ENCODE measurements around the gene NEK11. TPM values are rescaled to one million over a fixed set of nuclear protein-coding genes. Genes with fewer than 3 reads are reported as not detected.
A peak's percentile ranks its signal among the peaks of the same experiment; 100 is the strongest.

The NEK11 gene
- total RNA-seq, 1 donor from 2014 or later, result 9.6 TPM

DNA sequence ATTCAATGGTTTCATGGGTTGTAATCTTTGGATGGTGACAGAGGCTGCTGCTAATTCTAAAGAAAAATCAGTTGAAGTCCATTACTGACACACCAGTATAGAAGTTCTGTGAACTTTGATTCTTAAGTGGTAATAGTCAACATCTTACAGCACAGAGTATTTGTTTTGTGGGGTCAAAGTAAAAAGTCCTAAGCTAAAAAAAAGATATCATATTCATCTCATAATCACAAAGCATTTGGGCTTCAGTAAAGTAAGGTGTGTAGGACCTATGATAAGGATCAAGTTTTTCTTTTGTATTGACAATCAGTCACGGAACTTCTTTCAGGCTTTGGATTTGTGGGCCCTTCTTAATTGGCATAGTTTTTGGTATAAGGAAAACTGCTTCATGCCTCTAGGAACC, 1.1 kb upstream of the NEK11 start:
- no peak for DNase-seq (ENCODE audit: low spot score)
- Mint-ChIP-seq H3K4me1 (ENCODE audit: unreplicated experiment) (peaks cover 15% of the 10 kb centered on the region), H3K27ac (ENCODE audit: unreplicated experiment) (peak overlapping the region; percentile 96)

GRCh38 chr3:131028844-131029243, 2.2 kb downstream of the NEK11 start:
- H3K4me3 Mint-ChIP-seq (ENCODE audit: unreplicated experiment), result no peak overlapping the region
- no peak overlapping the region for H3K27ac Mint-ChIP-seq (ENCODE audit: unreplicated experiment)
- no peaks in the 10 kb centered on the region for H3K9me3 Mint-ChIP-seq (ENCODE audit: unreplicated experiment)
- peaks cover 12% of the 10 kb centered on the region for H3K4me1 Mint-ChIP-seq (ENCODE audit: unreplicated experiment)
- no peaks in the 10 kb centered on the region for H3K36me3 Mint-ChIP-seq (ENCODE audit: low read depth, unreplicated experiment)
- DNase-seq (ENCODE audit: low spot score), result no peak
- H3K27me3 Mint-ChIP-seq (ENCODE audit: unreplicated experiment), result peaks cover 5% of the 10 kb centered on the region
- TF ChIP-seq, protein P1, sequence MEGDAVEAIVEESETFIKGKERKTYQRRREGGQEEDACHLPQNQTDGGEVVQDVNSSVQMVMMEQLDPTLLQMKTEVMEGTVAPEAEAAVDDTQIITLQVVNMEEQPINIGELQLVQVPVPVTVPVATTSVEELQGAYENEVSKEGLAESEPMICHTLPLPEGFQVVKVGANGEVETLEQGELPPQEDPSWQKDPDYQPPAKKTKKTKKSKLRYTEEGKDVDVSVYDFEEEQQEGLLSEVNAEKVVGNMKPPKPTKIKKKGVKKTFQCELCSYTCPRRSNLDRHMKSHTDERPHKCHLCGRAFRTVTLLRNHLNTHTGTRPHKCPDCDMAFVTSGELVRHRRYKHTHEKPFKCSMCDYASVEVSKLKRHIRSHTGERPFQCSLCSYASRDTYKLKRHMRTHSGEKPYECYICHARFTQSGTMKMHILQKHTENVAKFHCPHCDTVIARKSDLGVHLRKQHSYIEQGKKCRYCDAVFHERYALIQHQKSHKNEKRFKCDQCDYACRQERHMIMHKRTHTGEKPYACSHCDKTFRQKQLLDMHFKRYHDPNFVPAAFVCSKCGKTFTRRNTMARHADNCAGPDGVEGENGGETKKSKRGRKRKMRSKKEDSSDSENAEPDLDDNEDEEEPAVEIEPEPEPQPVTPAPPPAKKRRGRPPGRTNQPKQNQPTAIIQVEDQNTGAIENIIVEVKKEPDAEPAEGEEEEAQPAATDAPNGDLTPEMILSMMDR (IDR thresholded peaks at IDR 0.05; ENCODE audit: unreplicated experiment), result no peak

More for the DNA sequence above, 1.1 kb upstream of the NEK11 start:
- peaks cover 6% of the 10 kb centered on the region for H3K27me3 Mint-ChIP-seq (ENCODE audit: unreplicated experiment)
- peaks cover 3% of the 10 kb centered on the region for H3K36me3 Mint-ChIP-seq (ENCODE audit: low read depth, unreplicated experiment)
- no peaks in the 10 kb centered on the region for H3K9me3 Mint-ChIP-seq (ENCODE audit: unreplicated experiment)
- TF ChIP-seq, protein P1 (IDR thresholded peaks at IDR 0.05; ENCODE audit: unreplicated experiment), result no peak
- H3K4me3 Mint-ChIP-seq (ENCODE audit: unreplicated experiment), result peak overlapping the region; percentile 86

DNA sequence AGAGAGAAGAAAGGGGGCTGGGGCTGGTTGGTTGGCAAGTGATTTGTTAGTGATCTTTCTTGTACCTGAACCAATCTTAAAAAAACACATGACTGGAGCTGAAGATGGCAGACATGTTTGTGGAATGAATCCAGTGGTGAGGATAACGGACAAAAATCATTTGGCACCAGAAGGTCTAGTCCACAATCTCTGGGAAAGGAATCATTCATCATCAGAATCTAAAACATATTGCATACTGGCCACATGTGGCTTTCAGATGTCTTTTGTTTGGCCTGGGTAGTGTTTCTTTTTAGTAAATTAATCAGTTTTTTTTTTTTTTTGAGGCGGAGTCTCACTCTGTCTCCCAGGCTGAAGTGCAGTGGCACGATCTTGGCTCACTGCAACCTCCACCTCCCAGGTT, 5.0 kb downstream of the NEK11 start:
- Mint-ChIP-seq H3K9me3 (ENCODE audit: unreplicated experiment) (no peaks in the 10 kb centered on the region), H3K4me3 (ENCODE audit: unreplicated experiment) (no peak overlapping the region), H3K27me3 (ENCODE audit: unreplicated experiment) (peaks cover 4% of the 10 kb centered on the region), H3K4me1 (ENCODE audit: unreplicated experiment) (peaks cover 6% of the 10 kb centered on the region), H3K27ac (ENCODE audit: unreplicated experiment) (no peak overlapping the region), H3K36me3 (ENCODE audit: low read depth, unreplicated experiment) (no peaks in the 10 kb centered on the region)
- DNase-seq (ENCODE audit: low spot score), result no peak
- TF ChIP-seq, protein P1 (IDR thresholded peaks at IDR 0.05; ENCODE audit: unreplicated experiment), result no peak

DNA sequence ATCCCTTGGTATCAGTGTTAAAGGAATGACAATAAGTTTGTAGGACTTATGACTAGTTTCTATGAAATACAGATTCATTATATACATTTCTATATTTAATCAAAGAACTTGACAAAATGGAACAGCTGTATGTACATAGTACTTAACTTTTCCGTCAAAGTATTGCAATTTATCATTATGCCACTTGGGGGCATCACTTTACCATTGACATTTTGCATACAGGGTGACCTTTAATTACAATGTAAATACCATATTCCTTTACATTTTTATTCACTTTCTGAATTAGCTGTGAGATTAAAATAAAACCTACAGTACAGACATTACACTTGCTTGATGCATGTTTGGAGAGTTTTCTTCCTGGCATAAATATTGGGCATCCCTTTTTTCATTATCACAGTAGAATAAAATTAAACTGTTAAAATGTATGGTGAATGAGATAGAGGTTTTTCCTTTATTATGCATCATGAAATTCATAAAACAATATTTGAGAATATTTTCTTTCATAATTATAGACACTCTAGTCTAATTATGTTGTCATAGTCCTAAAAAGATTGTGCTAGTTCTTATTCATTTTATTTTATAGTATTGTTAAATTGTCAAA, 6.9 kb downstream of the NEK11 start:
- Mint-ChIP-seq H3K9me3 (ENCODE audit: unreplicated experiment) (no peaks in the 10 kb centered on the region), H3K27me3 (ENCODE audit: unreplicated experiment) (no peaks in the 10 kb centered on the region), H3K27ac (ENCODE audit: unreplicated experiment) (no peak overlapping the region), H3K4me3 (ENCODE audit: unreplicated experiment) (no peak overlapping the region), H3K4me1 (ENCODE audit: unreplicated experiment) (no peaks in the 10 kb centered on the region), H3K36me3 (ENCODE audit: low read depth, unreplicated experiment) (no peaks in the 10 kb centered on the region)
- TF ChIP-seq, protein P1 (IDR thresholded peaks at IDR 0.05; ENCODE audit: unreplicated experiment), result peak; percentile 87
- DNase-seq (ENCODE audit: low spot score), result peak; percentile 47

- H3K4me3 Mint-ChIP-seq (ENCODE audit: unreplicated experiment), result no peak overlapping the region
- no peak overlapping the region for H3K27ac Mint-ChIP-seq (ENCODE audit: unreplicated experiment)
- TF ChIP-seq, protein P1 (IDR thresholded peaks at IDR 0.05; ENCODE audit: unreplicated experiment), result no peak
- H3K4me1 Mint-ChIP-seq (ENCODE audit: unreplicated experiment), result peaks cover 12% of the 10 kb centered on the region
- peaks cover 3% of the 10 kb centered on the region for H3K36me3 Mint-ChIP-seq (ENCODE audit: low read depth, unreplicated experiment)
- no peaks in the 10 kb centered on the region for H3K9me3 Mint-ChIP-seq (ENCODE audit: unreplicated experiment)
- no peak for DNase-seq (ENCODE audit: low spot score)
- no peaks in the 10 kb centered on the region for H3K27me3 Mint-ChIP-seq (ENCODE audit: unreplicated experiment)
Observed at GRCh38 chr3:131036200-131036816, 9.6 kb downstream of the NEK11 start.

Measured in endothelial cell (in vitro differentiated cells).